Activated T-helper 2 cell treated with anti-CD3 and anti-CD28 coated beads, Interferon-gamma antibody, Interleukin-2, Interleukin-4, amounts not matched to agents 10 μg/mL and 5 μg/mL and 100 μg/mL, durations not matched to agents 14 hours and 24 hours and 36 hours (primary cell): ENCODE results near the gene CHD3. TPM values are rescaled to one million over a fixed set of nuclear protein-coding genes. Genes with fewer than 3 reads are reported as not detected.

Experiments used
- DNase-seq: peaks from one replicate; pipeline ENCODE4 v3.0.0; 2021; ENCODE audit warnings: low spot score
- H3K27ac Mint-ChIP-seq: one replicate; pipeline ENCODE4 v1.8.0; 2021; ENCODE audit warnings: mixed read lengths
- H3K27me3 Mint-ChIP-seq: one replicate; pipeline ENCODE4 v1.8.0; 2021; ENCODE audit warnings: low read depth, mixed read lengths
- H3K36me3 Mint-ChIP-seq: one replicate; pipeline ENCODE4 v1.8.0; 2021; ENCODE audit warnings: low read depth, mixed read lengths
- H3K4me1 Mint-ChIP-seq: one replicate; pipeline ENCODE4 v1.8.0; 2021; ENCODE audit warnings: low read depth, mixed read lengths
- H3K4me3 Mint-ChIP-seq: one replicate; pipeline ENCODE4 v1.8.0; 2021; ENCODE audit warnings: low read depth, mild to moderate bottlenecking, moderate library complexity, mixed read lengths
- H3K9me3 Mint-ChIP-seq: one replicate; pipeline ENCODE4 v1.8.0; 2021; ENCODE audit warnings: mixed read lengths
- intact Hi-C: fragments of 100-400 bp; cut with micrococcal nuclease; formaldehyde crosslinking; loops from one replicate; pipeline ENCODE4 v1.15.1; 2023
- total RNA-seq: library from RNA; stranded (reverse); gene quantifications from 2 replicates; pipeline ENCODE4 v1.2.3, GENCODE V29; 2022

CHD3 gene
- total RNA-seq, 1 donor from 2014 or later = 158 TPM

GRCh38 chr17:7852262-7852670 lies 36.3 kb upstream of the CHD3 start:
- H3K27ac Mint-ChIP-seq = no peak overlapping the region
- peaks cover 30% of the 10 kb centered on the region for H3K4me1 Mint-ChIP-seq
- no peaks in the 10 kb centered on the region for H3K27me3 Mint-ChIP-seq
- DNase-seq = no peak
- intact Hi-C loops = loop anchor here (10.0 kb wide), 1 partner anchor 203 kb away; no protein-coding TSS in a partner anchor
- H3K9me3 Mint-ChIP-seq = no peaks in the 10 kb centered on the region
- H3K4me3 Mint-ChIP-seq = no peak overlapping the region
- peaks cover 52% of the 10 kb centered on the region for H3K36me3 Mint-ChIP-seq

DNA sequence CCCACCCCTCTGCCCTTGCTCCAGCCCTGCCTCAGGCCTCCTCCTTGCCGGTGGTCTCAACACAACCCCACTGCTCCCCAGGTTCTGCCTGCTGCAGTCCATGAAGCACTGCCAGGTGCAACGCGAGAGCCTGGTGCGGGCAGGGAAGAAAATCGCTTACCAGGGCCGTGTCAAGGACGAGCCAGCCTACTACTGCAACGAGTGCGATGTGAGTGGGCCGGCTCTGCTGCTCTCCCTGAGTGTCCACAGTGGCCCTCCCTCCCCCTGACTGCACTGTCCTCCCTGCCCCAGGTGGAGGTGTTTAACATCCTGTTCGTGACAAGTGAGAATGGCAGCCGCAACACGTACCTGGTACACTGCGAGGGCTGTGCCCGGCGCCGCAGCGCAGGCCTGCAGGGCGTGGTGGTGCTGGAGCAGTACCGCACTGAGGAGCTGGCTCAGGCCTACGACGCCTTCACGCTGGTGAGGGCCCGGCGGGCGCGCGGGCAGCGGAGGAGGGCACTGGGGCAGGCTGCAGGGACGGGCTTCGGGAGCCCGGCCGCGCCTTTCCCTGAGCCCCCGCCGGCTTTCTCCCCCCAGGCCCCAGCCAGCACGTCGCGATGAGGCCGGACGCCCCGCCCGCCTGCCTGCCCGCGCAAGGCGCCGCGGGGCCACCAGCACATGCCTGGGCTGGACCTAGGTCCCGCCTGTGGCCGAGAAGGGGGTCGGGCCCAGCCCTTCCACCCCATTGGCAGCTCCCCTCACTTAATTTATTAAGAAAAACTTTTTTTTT lies 35.5 kb upstream of the CHD3 start:
- intact Hi-C loops = loop anchor here (10.0 kb wide), 1 partner anchor 202 kb away; no protein-coding TSS in a partner anchor
- Mint-ChIP-seq H3K36me3 (peaks cover 49% of the 10 kb centered on the region), H3K27me3 (no peaks in the 10 kb centered on the region), H3K9me3 (no peaks in the 10 kb centered on the region), H3K4me3 (no peak overlapping the region), H3K27ac (no peak overlapping the region), H3K4me1 (peaks cover 30% of the 10 kb centered on the region)
- DNase-seq = no peak

GRCh38 chr17:7853691-7854038 lies 34.9 kb upstream of the CHD3 start:
- Mint-ChIP-seq H3K4me3 (no peak overlapping the region), H3K36me3 (peaks cover 48% of the 10 kb centered on the region), H3K27ac (no peak overlapping the region), H3K27me3 (no peaks in the 10 kb centered on the region), H3K4me1 (peaks cover 32% of the 10 kb centered on the region), H3K9me3 (no peaks in the 10 kb centered on the region)
- intact Hi-C loops = loop anchor here (10.0 kb wide), 1 partner anchor 201 kb away; no protein-coding TSS in a partner anchor
- no peak for DNase-seq

DNA sequence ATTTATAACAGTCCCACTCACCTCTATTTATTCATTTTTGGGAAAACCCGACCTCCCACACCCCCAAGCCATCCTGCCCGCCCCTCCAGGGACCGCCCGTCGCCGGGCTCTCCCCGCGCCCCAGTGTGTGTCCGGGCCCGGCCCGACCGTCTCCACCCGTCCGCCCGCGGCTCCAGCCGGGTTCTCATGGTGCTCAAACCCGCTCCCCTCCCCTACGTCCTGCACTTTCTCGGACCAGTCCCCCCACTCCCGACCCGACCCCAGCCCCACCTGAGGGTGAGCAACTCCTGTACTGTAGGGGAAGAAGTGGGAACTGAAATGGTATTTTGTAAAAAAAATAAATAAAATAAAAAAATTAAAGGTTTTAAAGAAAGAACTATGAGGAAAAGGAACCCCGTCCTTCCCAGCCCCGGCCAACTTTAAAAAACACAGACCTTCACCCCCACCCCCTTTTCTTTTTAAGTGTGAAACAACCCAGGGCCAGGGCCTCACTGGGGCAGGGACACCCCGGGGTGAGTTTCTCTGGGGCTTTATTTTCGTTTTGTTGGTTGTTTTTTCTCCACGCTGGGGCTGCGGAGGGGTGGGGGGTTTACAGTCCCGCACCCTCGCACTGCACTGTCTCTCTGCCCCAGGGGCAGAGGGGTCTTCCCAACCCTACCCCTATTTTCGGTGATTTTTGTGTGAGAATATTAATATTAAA lies 34.4 kb upstream of the CHD3 start:
- no peak for DNase-seq
- H3K36me3 Mint-ChIP-seq = peaks cover 50% of the 10 kb centered on the region
- intact Hi-C loops = loop anchor here (10.0 kb wide), 1 partner anchor 201 kb away; no protein-coding TSS in a partner anchor
- H3K27me3 Mint-ChIP-seq = no peaks in the 10 kb centered on the region
- H3K4me1 Mint-ChIP-seq = peaks cover 38% of the 10 kb centered on the region
- H3K4me3 Mint-ChIP-seq = no peak overlapping the region
- no peaks in the 10 kb centered on the region for H3K9me3 Mint-ChIP-seq
- H3K27ac Mint-ChIP-seq = no peak overlapping the region

DNA sequence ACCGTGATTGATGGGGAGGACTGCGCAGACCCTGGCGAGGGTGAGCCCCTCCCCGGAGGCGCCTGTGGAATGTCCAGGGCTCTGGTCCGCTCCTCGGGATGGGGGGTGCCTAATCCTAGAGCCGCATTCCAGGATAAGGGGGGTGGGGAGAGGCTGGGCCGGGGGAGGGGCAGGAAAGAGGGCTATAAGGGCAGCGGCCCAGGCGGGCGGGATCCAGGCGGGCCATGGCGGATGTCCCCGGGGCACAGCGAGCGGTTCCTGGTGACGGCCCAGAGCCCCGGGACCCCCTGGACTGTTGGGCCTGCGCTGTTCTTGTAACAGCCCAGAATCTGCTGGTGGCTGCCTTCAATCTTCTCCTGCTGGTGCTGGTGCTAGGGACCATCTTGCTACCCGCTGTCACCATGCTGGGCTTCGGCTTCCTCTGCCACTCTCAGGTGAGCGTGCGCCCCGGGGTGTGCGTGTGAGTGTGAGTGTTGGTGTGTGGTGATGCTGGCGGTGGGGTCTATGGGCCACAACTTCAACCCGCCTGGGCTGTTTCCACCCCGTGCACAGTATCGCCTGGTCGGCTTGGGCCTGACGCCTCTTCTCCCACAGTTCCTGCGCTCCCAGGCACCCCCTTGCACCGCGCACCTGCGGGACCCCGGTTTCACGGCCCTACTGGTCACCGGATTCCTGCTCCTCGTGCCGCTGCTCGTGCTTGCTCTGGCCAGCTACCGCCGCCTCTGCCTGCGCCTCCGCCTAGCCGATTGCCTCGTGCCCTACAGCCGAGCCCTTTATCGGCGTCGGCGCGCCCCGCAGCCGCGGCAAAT lies 33.5 kb upstream of the CHD3 start, which contains the start of gene TMEM88:
Gene TMEM88 (plus strand): TSS at position 216 of the 809 bp plus-strand sequence. CDS start 9 bp downstream, at position 225.
- no peak within 1 kb of the TSS for H3K27ac Mint-ChIP-seq
- intact Hi-C loops = loop anchor here (10.0 kb wide), 1 partner anchor 200 kb away; no protein-coding TSS in a partner anchor
- peaks cover 49% of the 10 kb centered on the region for H3K36me3 Mint-ChIP-seq
- DNase-seq = no peak
- no peaks in the 10 kb centered on the region for H3K9me3 Mint-ChIP-seq
- H3K4me3 Mint-ChIP-seq = no peak within 1 kb of the TSS
- no peaks in the 10 kb centered on the region for H3K27me3 Mint-ChIP-seq
- H3K4me1 Mint-ChIP-seq = peaks cover 39% of the 10 kb centered on the region

DNA sequence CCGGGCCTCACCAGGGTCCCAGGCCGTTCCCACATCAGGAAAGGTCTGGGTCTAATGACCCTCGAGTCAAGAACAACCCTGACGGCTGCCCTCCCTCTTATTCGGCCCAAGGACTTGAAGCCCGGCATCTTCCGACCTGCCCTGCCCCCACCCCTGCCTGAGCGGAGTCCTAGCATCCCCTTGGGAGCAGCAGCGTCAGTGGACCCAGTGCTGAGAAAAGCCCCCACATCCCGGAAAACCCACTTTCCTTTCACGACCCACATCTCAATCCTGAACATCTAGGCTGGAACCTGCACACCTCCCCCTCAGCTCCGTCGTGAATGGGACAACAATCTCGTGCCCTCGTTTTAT lies 33.0 kb upstream of the CHD3 start:
- Mint-ChIP-seq H3K4me1 (peaks cover 33% of the 10 kb centered on the region), H3K27ac (no peak overlapping the region), H3K36me3 (peaks cover 47% of the 10 kb centered on the region), H3K4me3 (no peak overlapping the region), H3K27me3 (no peaks in the 10 kb centered on the region), H3K9me3 (no peaks in the 10 kb centered on the region)
- intact Hi-C loops = loop anchor here (2.0 to 10.0 kb wide), 3 partner anchors 59 to 199 kb away; partner anchors contain the start of gene CNTROB
- no peak for DNase-seq

DNA sequence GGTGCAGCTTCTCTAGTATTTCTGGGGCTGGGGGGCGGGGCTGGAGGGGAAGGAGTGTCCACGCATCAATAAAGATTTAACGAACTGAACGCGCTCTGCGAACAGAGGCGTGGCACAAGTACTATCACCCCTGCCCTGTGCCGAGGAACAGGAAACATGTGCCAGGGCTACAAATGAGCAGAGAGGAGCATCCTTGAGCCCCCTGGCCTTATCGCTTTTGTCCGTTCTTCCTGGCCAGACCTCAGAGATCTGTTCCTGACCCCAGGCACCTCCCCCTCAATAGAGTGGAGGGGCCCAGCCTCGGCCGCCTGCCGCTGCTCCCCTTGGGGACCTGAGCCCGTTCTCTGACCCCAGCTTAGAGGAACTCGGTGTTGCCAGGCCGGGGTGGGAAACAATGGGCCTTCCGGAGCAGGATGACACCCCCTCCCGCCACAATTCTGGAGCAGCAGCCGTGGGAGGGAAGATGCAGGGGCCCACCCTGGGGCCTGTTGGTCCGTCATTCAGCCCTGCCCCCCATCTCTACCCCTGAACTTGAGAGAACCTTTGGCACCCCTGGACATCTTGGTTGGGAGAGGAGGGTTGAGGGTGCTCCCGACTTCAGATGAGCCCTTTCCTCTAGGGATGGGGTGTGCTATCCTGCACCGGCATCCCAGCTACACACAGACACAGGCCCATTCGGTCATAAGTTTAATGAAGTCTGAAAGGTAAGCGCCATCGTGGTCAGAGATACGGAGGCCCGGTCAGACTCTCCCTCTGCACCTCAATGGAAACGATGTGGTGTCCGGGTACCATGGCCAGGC lies 32.4 kb upstream of the CHD3 start:
- peaks cover 27% of the 10 kb centered on the region for H3K4me1 Mint-ChIP-seq
- H3K36me3 Mint-ChIP-seq = peaks cover 47% of the 10 kb centered on the region
- no peaks in the 10 kb centered on the region for H3K27me3 Mint-ChIP-seq
- DNase-seq = no peak
- intact Hi-C loops = loop anchor here (2.0 to 10.0 kb wide), 3 partner anchors 59 to 199 kb away; partner anchors contain the start of gene CNTROB
- H3K9me3 Mint-ChIP-seq = no peaks in the 10 kb centered on the region
- H3K4me3 Mint-ChIP-seq = no peak overlapping the region
- H3K27ac Mint-ChIP-seq = no peak overlapping the region

GRCh38 chr17:7856811-7857712 lies 31.5 kb upstream of the CHD3 start, which contains the start of gene NAA38:
Gene NAA38, minus strand, starts transcription at chr17:7857559. Its CDS starts 96 bp downstream, at chr17:7857463.
- no peak within 1 kb of the TSS for H3K27ac Mint-ChIP-seq
- H3K4me1 Mint-ChIP-seq = peaks cover 21% of the 10 kb centered on the region
- intact Hi-C loops = loop anchor here (1.0 to 10.0 kb wide), 7 partner anchors 14 to 299 kb away; partner anchors contain the start of gene CNTROB
- no peaks in the 10 kb centered on the region for H3K27me3 Mint-ChIP-seq
- no peak within 1 kb of the TSS for H3K4me3 Mint-ChIP-seq
- peaks cover 46% of the 10 kb centered on the region for H3K36me3 Mint-ChIP-seq
- DNase-seq = peak; percentile 94
- no peaks in the 10 kb centered on the region for H3K9me3 Mint-ChIP-seq

DNA sequence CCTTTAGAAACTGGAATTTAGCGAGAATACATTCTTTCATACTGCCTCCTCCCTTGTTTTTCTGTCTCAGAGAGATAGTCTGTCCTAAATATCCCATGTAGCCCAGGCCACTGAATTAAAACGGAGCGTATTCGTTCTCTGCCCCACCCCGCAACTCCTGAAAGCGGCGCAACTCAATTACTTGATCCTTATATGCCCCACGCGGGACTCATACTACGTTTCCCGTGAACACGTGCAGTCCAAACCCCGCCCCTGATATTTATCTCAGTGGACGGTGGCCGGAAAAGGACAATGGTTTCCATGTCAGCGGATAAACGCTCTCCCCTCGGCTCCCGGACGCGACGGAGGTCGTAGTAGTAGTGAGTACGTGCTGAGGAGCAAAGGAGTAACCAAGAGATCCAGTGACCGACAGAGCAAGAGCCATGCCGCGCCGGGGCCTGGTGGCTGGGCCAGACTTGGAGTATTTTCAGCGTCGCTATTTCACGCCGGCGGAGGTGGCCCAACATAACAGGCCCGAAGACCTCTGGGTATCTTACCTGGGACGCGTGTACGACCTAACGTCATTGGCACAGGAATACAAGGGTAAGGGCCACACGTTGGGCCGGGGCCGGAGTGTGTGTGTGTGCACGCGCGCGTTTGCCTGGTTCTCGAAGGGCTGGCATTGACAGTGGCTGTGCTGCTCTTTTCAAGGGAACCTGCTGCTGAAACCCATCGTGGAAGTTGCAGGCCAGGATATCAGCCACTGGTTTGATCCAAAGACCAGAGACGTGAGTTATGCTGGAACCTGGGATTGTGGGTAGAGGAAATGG lies 30.7 kb upstream of the CHD3 start, which contains the start of gene CYB5D1:
Gene CYB5D1 (plus strand): TSS at position 291 of the 809 bp plus-strand sequence. CDS start 132 bp downstream, at position 423.
- no peaks in the 10 kb centered on the region for H3K9me3 Mint-ChIP-seq
- H3K36me3 Mint-ChIP-seq = peaks cover 41% of the 10 kb centered on the region
- no peak within 1 kb of the TSS for H3K4me3 Mint-ChIP-seq
- peaks cover 22% of the 10 kb centered on the region for H3K4me1 Mint-ChIP-seq
- intact Hi-C loops = loop anchor here (1.0 to 10.0 kb wide), 7 partner anchors 15 to 298 kb away; partner anchors contain the start of gene CNTROB
- H3K27me3 Mint-ChIP-seq = no peaks in the 10 kb centered on the region
- DNase-seq = peak; percentile 88
- no peak within 1 kb of the TSS for H3K27ac Mint-ChIP-seq

- no peak for DNase-seq
- Mint-ChIP-seq H3K27me3 (no peaks in the 10 kb centered on the region), H3K4me3 (no peak overlapping the region), H3K4me1 (peaks cover 22% of the 10 kb centered on the region), H3K27ac (no peak overlapping the region), H3K36me3 (peaks cover 39% of the 10 kb centered on the region), H3K9me3 (no peaks in the 10 kb centered on the region)
- intact Hi-C loops = loop anchor here (10.0 kb wide), 1 partner anchor 196 kb away; no protein-coding TSS in a partner anchor
Observed at GRCh38 chr17:7858522-7858810, 30.1 kb upstream of the CHD3 start.
